ENCODE data around the gene DLGAP1. TPM values are rescaled to one million over a fixed set of nuclear protein-coding genes. Genes with fewer than 3 reads are reported as not detected.
A peak's percentile ranks its signal among the peaks of the same experiment; 100 is the strongest.

DLGAP1 gene
- total RNA-seq, 1 donor from 2014 or later: 18.5 TPM

DNA sequence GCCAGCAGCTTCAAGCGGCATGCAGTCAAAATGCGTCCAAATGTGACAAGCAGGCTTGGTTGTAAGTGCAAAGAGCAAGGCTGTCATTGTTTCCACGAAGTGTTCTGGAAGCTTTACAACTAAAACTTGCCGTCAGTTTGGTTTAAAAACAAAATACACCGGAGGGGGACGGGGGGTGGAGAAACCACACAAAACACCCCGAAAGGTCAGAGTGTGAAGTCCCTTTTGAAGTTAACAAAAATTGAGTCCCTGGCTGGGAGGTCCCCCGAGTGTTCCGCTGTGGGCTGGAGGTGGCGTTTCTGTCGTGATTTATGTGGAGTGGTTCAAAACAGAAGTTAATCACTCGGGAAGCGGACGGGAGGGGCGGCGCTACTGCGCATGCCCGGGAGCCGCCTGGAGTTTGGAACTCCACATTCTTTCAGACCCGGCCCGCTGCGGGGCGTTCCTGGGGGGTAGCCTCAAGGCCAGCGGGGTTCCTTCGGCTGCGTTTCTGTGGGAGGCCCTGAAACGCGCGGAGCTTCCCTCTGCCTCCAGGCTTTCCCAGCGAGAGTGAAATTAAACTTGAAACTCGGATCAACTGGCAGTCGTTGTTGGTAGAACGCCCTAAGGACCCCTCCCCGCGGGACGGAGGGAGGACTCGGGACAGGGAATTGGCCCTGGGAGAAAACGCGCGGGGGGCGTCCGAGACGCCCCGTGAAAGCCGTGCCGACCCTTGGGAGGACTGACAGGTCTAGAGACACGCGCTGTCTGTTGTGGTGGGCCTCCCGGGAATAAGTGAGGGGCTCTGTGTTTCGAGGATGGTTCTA lies 1003.7 kb downstream of the DLGAP1 start:
- peaks cover 19% of the 10 kb centered on the region for H3K36me3 Mint-ChIP-seq
- H3K4me3 Mint-ChIP-seq: peak overlapping the region; percentile 99
- H3K4me1 Mint-ChIP-seq: peaks cover 44% of the 10 kb centered on the region

GRCh38 chr18:3450799-3451182 lies 1004.3 kb downstream of the DLGAP1 start:
- Mint-ChIP-seq H3K4me3 (peak overlapping the region; percentile 99), H3K27ac (peak overlapping the region; percentile 99)

More for the DNA sequence above, 1003.7 kb downstream of the DLGAP1 start:
- peak overlapping the region; percentile 99 for H3K27ac Mint-ChIP-seq
- H3K9ac ChIP-seq: peak overlapping the region; percentile 70
- no peaks in the 10 kb centered on the region for H3K27me3 ChIP-seq
- H3K9me3 ChIP-seq (ENCODE audit: low read depth): no peaks in the 10 kb centered on the region
- peaks cover 68% of the 10 kb centered on the region for H4K20me1 ChIP-seq (ENCODE audit: low read depth)
- TF ChIP-seq, protein P1, sequence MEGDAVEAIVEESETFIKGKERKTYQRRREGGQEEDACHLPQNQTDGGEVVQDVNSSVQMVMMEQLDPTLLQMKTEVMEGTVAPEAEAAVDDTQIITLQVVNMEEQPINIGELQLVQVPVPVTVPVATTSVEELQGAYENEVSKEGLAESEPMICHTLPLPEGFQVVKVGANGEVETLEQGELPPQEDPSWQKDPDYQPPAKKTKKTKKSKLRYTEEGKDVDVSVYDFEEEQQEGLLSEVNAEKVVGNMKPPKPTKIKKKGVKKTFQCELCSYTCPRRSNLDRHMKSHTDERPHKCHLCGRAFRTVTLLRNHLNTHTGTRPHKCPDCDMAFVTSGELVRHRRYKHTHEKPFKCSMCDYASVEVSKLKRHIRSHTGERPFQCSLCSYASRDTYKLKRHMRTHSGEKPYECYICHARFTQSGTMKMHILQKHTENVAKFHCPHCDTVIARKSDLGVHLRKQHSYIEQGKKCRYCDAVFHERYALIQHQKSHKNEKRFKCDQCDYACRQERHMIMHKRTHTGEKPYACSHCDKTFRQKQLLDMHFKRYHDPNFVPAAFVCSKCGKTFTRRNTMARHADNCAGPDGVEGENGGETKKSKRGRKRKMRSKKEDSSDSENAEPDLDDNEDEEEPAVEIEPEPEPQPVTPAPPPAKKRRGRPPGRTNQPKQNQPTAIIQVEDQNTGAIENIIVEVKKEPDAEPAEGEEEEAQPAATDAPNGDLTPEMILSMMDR (IDR thresholded peaks at IDR 0.05): no peak
- TF ChIP-seq EZH2 (IDR thresholded peaks at IDR 0.05) (no peak), EZH2phosphoT487 (IDR thresholded peaks at IDR 0.05) (no peak)
- peak overlapping the region; percentile 93 for H3K27ac ChIP-seq
- peaks cover 17% of the 10 kb centered on the region for H3K27me3 Mint-ChIP-seq (ENCODE audit: insufficient read depth, low read depth)
- peak overlapping the region; percentile 81 for H3K4me3 ChIP-seq
- peak overlapping the region; percentile 96 for H3K4me2 ChIP-seq
- H3K36me3 ChIP-seq: peaks cover 4% of the 10 kb centered on the region
- DNase-seq (ENCODE audit: low spot score): peak; percentile 96
- peaks cover 88% of the 10 kb centered on the region for H3K79me2 ChIP-seq (ENCODE audit: low read depth)
- H3K9me3 Mint-ChIP-seq: no peaks in the 10 kb centered on the region
- peaks cover 27% of the 10 kb centered on the region for H3K4me1 ChIP-seq
- peaks cover 87% of the 10 kb centered on the region for H3F3A ChIP-seq (ENCODE audit: low read depth)
- no peak overlapping the region for H2AFZ ChIP-seq (replicated peaks)

DNA sequence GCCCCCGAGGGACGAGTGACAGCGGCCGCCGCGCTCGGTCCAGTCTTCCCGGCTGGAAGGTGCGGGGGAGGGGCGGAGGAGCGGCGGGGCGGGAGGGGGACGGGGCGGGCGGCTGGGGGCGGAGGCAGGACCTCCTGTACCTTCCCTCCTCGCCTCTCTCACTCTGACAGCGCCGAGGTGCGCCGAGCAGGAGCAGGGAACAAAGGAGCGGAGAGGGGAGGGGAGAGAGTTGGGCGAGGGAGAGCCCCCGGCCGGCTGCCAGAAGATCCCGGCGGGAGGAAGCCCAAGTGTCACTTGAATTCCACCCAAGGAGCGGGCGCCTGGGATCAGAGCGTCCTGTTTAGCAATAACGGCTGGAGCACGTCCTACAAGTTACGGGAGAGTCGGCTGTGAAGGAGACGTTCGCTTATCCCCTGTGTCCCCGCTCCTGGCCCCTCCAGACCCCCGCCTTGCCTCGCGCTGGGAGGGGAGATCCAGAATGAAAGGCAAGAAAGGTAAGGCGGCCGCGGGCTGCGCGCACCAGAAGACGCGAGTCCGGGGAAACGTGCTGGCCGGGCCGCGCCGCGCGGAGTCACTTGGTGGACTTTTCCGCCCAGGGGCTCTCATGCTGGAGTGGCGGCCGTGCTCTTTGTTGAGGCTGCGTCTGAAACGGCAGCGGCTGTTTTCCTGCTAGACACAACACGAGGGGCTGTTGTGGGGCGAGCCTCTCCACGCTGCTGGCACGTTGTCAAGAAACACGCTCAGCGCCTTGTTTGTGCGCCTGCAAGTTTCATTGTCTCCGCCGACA lies 1004.9 kb downstream of the DLGAP1 start, which contains the start of gene TGIF1:
Gene TGIF1, plus strand, starts transcription at position 161 of the 787 bp plus-strand sequence. Its CDS starts 318 bp downstream, at position 479.
- H3K27me3 ChIP-seq: no peaks in the 10 kb centered on the region
- H4K20me1 ChIP-seq (ENCODE audit: low read depth): peaks cover 56% of the 10 kb centered on the region
- no peak for TF ChIP-seq EZH2phosphoT487 (IDR thresholded peaks at IDR 0.05)
- TF ChIP-seq EZH2 (IDR thresholded peaks at IDR 0.05): no peak
- TF ChIP-seq, protein P1 (IDR thresholded peaks at IDR 0.05): no peak
- H2AFZ ChIP-seq (replicated peaks): no peak within 1 kb of the TSS
- Mint-ChIP-seq H3K4me1 (peaks cover 43% of the 10 kb centered on the region), H3K4me3 (peak within 1 kb of the TSS; percentile 99), H3K27ac (peak within 1 kb of the TSS; percentile 99), H3K27me3 (ENCODE audit: insufficient read depth, low read depth) (peaks cover 17% of the 10 kb centered on the region), H3K36me3 (peaks cover 13% of the 10 kb centered on the region), H3K9me3 (no peaks in the 10 kb centered on the region)
- H3K79me2 ChIP-seq (ENCODE audit: low read depth): peaks cover 83% of the 10 kb centered on the region
- H3K4me1 ChIP-seq: peaks cover 23% of the 10 kb centered on the region
- H3K9ac ChIP-seq: peak within 1 kb of the TSS; percentile 70
- peak within 1 kb of the TSS; percentile 96 for H3K4me2 ChIP-seq
- DNase-seq (ENCODE audit: low spot score): peak; percentile 92
- peaks cover 83% of the 10 kb centered on the region for H3F3A ChIP-seq (ENCODE audit: low read depth)
- H3K9me3 ChIP-seq (ENCODE audit: low read depth): no peaks in the 10 kb centered on the region
- peak within 1 kb of the TSS; percentile 81 for H3K4me3 ChIP-seq
- H3K27ac ChIP-seq: peak within 1 kb of the TSS; percentile 98
- H3K36me3 ChIP-seq: no peaks in the 10 kb centered on the region

More at GRCh38 chr18:3450799-3451182, 1004.3 kb downstream of the DLGAP1 start:
- Histone ChIP-seq H3F3A (ENCODE audit: low read depth) (peaks cover 87% of the 10 kb centered on the region), H3K4me1 (peaks cover 27% of the 10 kb centered on the region), H3K27ac (peak overlapping the region; percentile 93), H3K79me2 (ENCODE audit: low read depth) (peaks cover 88% of the 10 kb centered on the region), H2AFZ (replicated peaks) (no peak overlapping the region), H3K9ac (peak overlapping the region; percentile 70), H3K4me3 (peak overlapping the region; percentile 81), H3K9me3 (ENCODE audit: low read depth) (no peaks in the 10 kb centered on the region), H3K4me2 (peak overlapping the region; percentile 96), H3K36me3 (peaks cover 2% of the 10 kb centered on the region), H3K27me3 (no peaks in the 10 kb centered on the region), H4K20me1 (ENCODE audit: low read depth) (peaks cover 62% of the 10 kb centered on the region)
- peak; percentile 40 for DNase-seq (ENCODE audit: low spot score)
- TF ChIP-seq EZH2 (IDR thresholded peaks at IDR 0.05): no peak
- TF ChIP-seq, protein P1 (IDR thresholded peaks at IDR 0.05): no peak
- TF ChIP-seq EZH2phosphoT487 (IDR thresholded peaks at IDR 0.05): no peak
- H3K27me3 Mint-ChIP-seq (ENCODE audit: insufficient read depth, low read depth): peaks cover 17% of the 10 kb centered on the region
- H3K36me3 Mint-ChIP-seq: peaks cover 13% of the 10 kb centered on the region
- H3K9me3 Mint-ChIP-seq: no peaks in the 10 kb centered on the region
- peaks cover 44% of the 10 kb centered on the region for H3K4me1 Mint-ChIP-seq
